Endothelial cell of umbilical vein (primary cell): ENCODE measurements around the gene GPBP1L1. TPM values are rescaled to one million over a fixed set of nuclear protein-coding genes. Genes with fewer than 3 reads are reported as not detected.

Experiments used
- BruUV-seq: library from RNA; stranded (reverse); fragments of 400-500 nt; replicated peaks from 2 replicates; lab custom pipeline; 2021; lab: Mats Ljungman, UMichigan
- CTCF ChIA-PET: fragments of 300-600, 350-600 bp; sonication (Branson Sonifier 250); formaldehyde crosslinking; loops from one replicate; lab custom pipeline; 2021; ENCODE audit warnings: antibody characterized with exemption, inconsistent platforms; lab: Charles Lee
- POLR2A ChIA-PET: fragments of 300-600, 350-600 bp; sonication (Branson Sonifier 250); formaldehyde crosslinking; loops from one replicate; lab custom pipeline; 2021; ENCODE audit warnings: antibody characterized with exemption, inconsistent platforms; lab: Charles Lee
- DNase-seq: peaks from one replicate; pipeline ENCODE4 v3.0.0-alpha.2; 2011; ENCODE audit warnings: low read depth, low spot score
- FAIRE-seq: peaks from 2 replicates; lab custom pipeline; 2011; peaks lifted over from hg19 to GRCh38; lab: Jason Lieb, UNC
- H2AFZ ChIP-seq: 2 replicates; pipeline ENCODE4 v1.6.0; 2012; ENCODE audit warnings: low read depth, low read length, control low read depth, inconsistent platforms
- H3K27ac ChIP-seq: 2 replicates; pipeline ENCODE4 v1.5.1; 2011; ENCODE audit warnings: low read depth, mild to moderate bottlenecking, control low read depth, low read length, moderate library complexity; ENCODE audit not compliant: insufficient read depth
- H3K27me3 ChIP-seq, 2 experiments: 2 replicates each; pipeline versions ENCODE4 v1.6.0 to v1.6.1; 2011; ENCODE audit warnings: low read length in 2 of 2, mixed read lengths in 1 of 2; ENCODE audit not compliant: control insufficient read depth in 2 of 2, insufficient read depth in 2 of 2
- H3K36me3 ChIP-seq, 2 experiments: 2 replicates in 1 of 2; 3 replicates in 1 of 2; pipeline ENCODE4 v1.5.1; 2011; ENCODE audit warnings: low read length in 2 of 2, mild to moderate bottlenecking in 1 of 2, moderate library complexity in 1 of 2; ENCODE audit not compliant: control insufficient read depth in 2 of 2, insufficient read depth in 2 of 2; ENCODE audit errors: extremely low read depth in 1 of 2
- H3K4me1 ChIP-seq: 3 replicates; pipeline ENCODE4 v1.5.1; 2011; ENCODE audit warnings: mild to moderate bottlenecking, low read length; ENCODE audit not compliant: control insufficient read depth, insufficient read depth; ENCODE audit errors: extremely low read depth
- H3K4me2 ChIP-seq: 2 replicates; pipeline ENCODE4 v1.6.1; 2011; ENCODE audit warnings: low read length, control low read depth, mixed read lengths; ENCODE audit not compliant: insufficient read depth
- H3K4me3 ChIP-seq, 3 experiments: fragments of 200-600 bp in 1 of 3; sonication (generic), shearing (Covaris generic) in 1 of 3; replicated peaks in 1 of 3; 2 replicates each; pipeline ENCODE4 v1.5.1; 2011 to 2016; ENCODE audit warnings: control low read depth in 3 of 3, low read length in 3 of 3, mild to moderate bottlenecking in 2 of 3, inconsistent platforms in 1 of 3, low read depth in 1 of 3, moderate library complexity in 1 of 3; ENCODE audit not compliant: insufficient read depth in 1 of 3
- H3K79me2 ChIP-seq: 2 replicates; pipeline ENCODE4 v1.6.0; 2012; ENCODE audit warnings: low read length, inconsistent platforms; ENCODE audit not compliant: control insufficient read depth, insufficient read depth
- H3K9ac ChIP-seq: replicated peaks from 2 replicates; pipeline ENCODE3; 2011; ENCODE audit warnings: low read length, control low read depth; ENCODE audit not compliant: insufficient read depth; ENCODE audit errors: extremely low read depth
- H3K9me1 ChIP-seq: replicated peaks from 3 replicates; pipeline ENCODE4 v1.6.0; 2011; ENCODE audit warnings: mild to moderate bottlenecking, low read length; ENCODE audit not compliant: control insufficient read depth, insufficient read depth; ENCODE audit errors: extremely low read depth
- H3K9me3 ChIP-seq: replicated peaks from 2 replicates; pipeline ENCODE4 v1.5.1; 2012; ENCODE audit warnings: low read length, inconsistent platforms; ENCODE audit not compliant: control insufficient read depth, insufficient read depth
- H4K20me1 ChIP-seq: replicated peaks from 2 replicates; pipeline ENCODE3; 2011; ENCODE audit warnings: mild to moderate bottlenecking, low read length; ENCODE audit not compliant: control insufficient read depth, insufficient read depth; ENCODE audit errors: extremely low read depth
- CTCF ChIP-seq, 2 donors: IDR thresholded peaks; 1 replicate in 1 of 2; 2 replicates in 1 of 2; pipeline ENCODE4 v1.5.1; 2011; ENCODE audit warnings: low read length in 2 of 2, mild to moderate bottlenecking in 2 of 2, moderate library complexity in 2 of 2, control low read depth in 1 of 2, inconsistent platforms in 1 of 2, low read depth in 1 of 2; ENCODE audit not compliant: insufficient read depth in 1 of 2; ENCODE audit errors: extremely low read depth in 1 of 2
- EZH2 ChIP-seq: IDR thresholded peaks from 2 replicates; pipeline ENCODE4 v1.6.1; 2012; ENCODE audit warnings: borderline replicate concordance, low read depth, mild to moderate bottlenecking, moderate library complexity, low read length, inconsistent platforms; ENCODE audit not compliant: severe bottlenecking
- FOS ChIP-seq: IDR thresholded peaks from 2 replicates; pipeline ENCODE4 v1.6.1; 2011; ENCODE audit warnings: mild to moderate bottlenecking, low read length, moderate library complexity, borderline replicate concordance; ENCODE audit not compliant: insufficient read depth
- GATA2 ChIP-seq: IDR thresholded peaks from 2 replicates; pipeline ENCODE4 v1.7.0; 2011; ENCODE audit warnings: low read depth, mild to moderate bottlenecking, moderate library complexity, mixed read lengths, low read length; ENCODE audit not compliant: insufficient read length, insufficient read depth
- MYC ChIP-seq: IDR thresholded peaks from one replicate; pipeline ENCODE4 v1.6.1; 2011; ENCODE audit warnings: mild to moderate bottlenecking, low read depth, low read length
- POLR2A ChIP-seq: IDR thresholded peaks from 2 replicates; pipeline ENCODE4 v1.6.1; 2012; ENCODE audit warnings: low read depth, mild to moderate bottlenecking, control low read depth, low read length
- POLR2AphosphoS5 ChIP-seq: IDR thresholded peaks from 2 replicates; pipeline ENCODE4 v1.6.1; 2012; ENCODE audit warnings: low read depth, mild to moderate bottlenecking, control low read depth, low read length, moderate library complexity; ENCODE audit not compliant: insufficient read depth
- dilution Hi-C: fragments of 300-500 bp; cut with MboI; formaldehyde crosslinking; loops from one replicate; pipeline ENCODE4 v1.15.0; 2019; ENCODE audit warnings: low sequenced_read_pairs; ENCODE audit not compliant: extremely low pct_ligation_motif_present
- intact Hi-C: fragments of 100-400 bp; cut with micrococcal nuclease; formaldehyde crosslinking; loops from one replicate; pipeline ENCODE4 v1.10.0; 2022
- polyA plus RNA-seq, 4 experiments: library from polyadenylated mRNA; depleted of rRNA in 3 of 4; stranded (reverse) in 3 of 4; unstranded in 1 of 4; fragments of >200 nt; gene quantifications; 2 replicates each; pipeline versions ENCODE4 v1.2.1 to v1.2.3, GENCODE V29; 2011 to 2012; ENCODE audit warnings: missing spikeins in 1 of 4
- total RNA-seq: library from RNA; stranded (reverse); gene quantifications from 2 replicates; pipeline ENCODE4 v1.2.3, GENCODE V29; 2021
- TF ChIP-seq, protein P1 (sequence below): IDR thresholded peaks from 2 replicates; pipeline ENCODE4 v1.6.1; 2011; ENCODE audit not compliant: insufficient read depth, insufficient read length

Gene GPBP1L1
- total and polyA plus RNA-seq, 2 donors (not counting 3 experiments of a cell fraction or from before 2014, with no cell fraction given), result 35.0 to 89.7 TPM

DNA sequence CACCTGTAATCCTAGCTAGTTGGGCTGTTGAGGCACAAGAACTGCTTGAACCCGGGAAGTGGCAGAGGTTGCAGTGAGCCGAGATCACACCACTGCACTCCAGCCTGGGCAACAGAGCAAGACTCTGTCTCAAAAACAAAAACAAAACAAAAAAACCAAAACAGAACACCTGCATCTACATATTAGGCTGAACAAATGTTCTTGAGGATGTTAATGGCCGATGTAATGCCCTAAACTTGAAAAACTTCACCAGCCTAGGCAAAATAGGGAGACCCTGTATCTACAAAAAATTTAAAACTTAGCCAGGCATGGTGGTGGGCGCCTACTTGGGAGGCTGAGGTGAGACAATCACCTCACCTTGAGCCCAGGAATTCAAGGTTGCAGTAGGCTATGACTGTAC, 17.8 kb downstream of the GPBP1L1 start:
- Histone ChIP-seq H3K4me2 (no peak overlapping the region), H3K27ac (no peak overlapping the region), H3K4me3 (no peak overlapping the region), H3K27me3 (no peaks in the 10 kb centered on the region), H3K9ac (no peak overlapping the region), H3K79me2 (peaks cover 97% of the 10 kb centered on the region), H3K9me1 (no peaks in the 10 kb centered on the region), H4K20me1 (peaks cover 11% of the 10 kb centered on the region), H3K36me3 (no peaks in the 10 kb centered on the region), H2AFZ (no peak overlapping the region), H3K9me3 (no peaks in the 10 kb centered on the region), H3K4me1 (peaks cover 9% of the 10 kb centered on the region)
- no TSS peak for BruUV-seq
- FAIRE-seq (no peak), DNase-seq (no peak)
- CTCF ChIA-PET, result no interaction called here
- intact Hi-C loops, result no loop called here
- dilution Hi-C loops, result no loop called here
- POLR2A ChIA-PET, result no interaction called here
- TF ChIP-seq POLR2A (no peak), EZH2 (no peak), GATA2 (no peak), POLR2AphosphoS5 (no peak), FOS (no peak), MYC (no peak), CTCF (IDR thresholded peaks at IDR 0.05; ENCODE audit: extremely low read depth in 1 of 2, insufficient read depth in 1 of 2, low read depth in 1 of 2, low read length in 2 of 2) (no peak)
- TF ChIP-seq, protein P1, sequence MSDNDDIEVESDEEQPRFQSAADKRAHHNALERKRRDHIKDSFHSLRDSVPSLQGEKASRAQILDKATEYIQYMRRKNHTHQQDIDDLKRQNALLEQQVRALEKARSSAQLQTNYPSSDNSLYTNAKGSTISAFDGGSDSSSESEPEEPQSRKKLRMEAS, result no peak
